SKM-1 treated with dmso at 0.1 percent for 144 hours (cell line): Measurements from ENCODE around the gene PAF1.

Source experiments
- DNase-seq: peaks from one replicate; lab custom pipeline; 2025; ENCODE audit not compliant: unreplicated experiment; lab: John Stamatoyannopoulos, UW

The PAF1 gene

DNA sequence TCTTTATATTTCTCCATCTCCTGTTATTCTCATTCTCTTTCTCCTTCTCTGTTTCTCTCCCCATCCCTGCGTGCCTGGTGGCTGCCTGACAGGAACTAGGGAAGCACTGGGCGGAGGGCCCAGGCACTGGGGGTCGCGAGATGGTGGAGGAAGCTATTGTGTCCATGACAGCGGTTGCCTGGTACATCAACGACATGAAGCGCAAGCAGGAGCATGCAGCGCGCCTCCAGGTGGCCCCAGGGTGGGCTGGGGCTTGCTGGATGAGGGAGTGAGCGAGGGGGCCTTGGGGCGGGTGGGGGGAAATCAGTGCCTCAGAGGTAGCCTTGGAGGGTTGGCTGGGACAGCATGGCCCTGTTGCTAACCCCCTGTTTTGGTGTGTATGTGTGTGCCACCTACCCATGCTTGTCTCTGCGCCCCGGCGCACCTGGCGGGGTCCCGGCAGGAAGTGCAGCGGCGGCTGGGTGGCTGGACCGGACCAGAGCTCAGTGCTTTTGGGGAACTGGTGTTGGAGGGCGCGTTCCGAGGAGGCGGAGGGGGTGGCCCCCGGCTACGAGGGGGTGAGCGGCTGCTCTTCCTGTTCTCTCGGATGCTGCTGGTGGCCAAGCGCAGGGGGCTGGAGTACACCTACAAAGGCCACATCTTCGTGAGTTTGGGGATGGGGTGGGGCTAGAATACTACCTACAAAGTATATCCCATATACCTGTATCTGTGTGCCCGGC, 26.7 kb upstream of the PAF1 start:
- no peak for DNase-seq

DNA sequence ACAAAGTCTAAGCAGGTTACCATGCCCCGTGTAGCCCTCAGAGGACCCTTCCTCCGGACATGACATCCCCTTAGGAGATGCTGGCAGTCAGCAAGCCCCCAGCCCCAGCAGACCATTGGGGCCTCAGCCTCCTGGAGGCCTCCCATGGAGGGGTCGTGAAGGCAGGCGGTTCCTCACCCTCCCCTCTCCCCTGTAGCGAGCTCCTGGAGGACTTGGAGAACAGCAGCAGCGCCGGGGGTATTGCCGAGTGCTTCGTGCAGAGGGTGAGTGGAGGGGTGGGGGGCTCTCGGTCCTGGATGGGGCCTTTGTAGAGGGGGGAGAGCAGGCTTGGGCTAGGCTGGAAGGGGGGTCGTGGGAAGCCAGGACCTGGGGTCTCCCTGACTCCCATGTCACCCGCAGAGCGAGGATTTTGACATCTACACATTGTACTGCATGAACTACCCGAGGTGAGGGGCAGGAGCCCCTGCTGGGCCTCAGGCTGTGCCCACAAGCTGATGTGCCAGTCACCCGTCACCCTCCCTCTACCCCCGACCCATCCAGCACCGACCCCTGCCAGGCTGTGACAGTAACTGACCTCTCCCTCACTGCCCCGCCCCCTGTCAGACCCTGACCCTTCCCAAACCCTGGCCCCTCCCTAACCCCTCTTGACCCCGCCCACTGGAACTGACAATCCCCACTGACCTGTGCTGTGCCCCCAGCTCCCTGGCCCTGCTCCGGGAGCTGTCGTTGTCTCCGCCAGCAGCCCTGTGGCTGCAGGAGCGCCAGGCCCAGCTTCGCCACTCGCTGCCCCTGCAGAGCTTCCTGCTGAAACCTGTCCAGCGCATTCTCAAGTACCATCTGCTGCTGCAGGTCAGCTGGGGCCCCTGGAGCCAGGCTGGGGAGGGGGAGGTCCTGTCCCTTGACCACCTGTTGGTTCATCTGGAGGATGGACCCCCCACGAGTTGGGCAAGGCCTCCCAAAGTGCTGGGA, 25.5 kb upstream of the PAF1 start:
- no peak for DNase-seq

GRCh38 chr19:39415111-39416046, 24.5 kb upstream of the PAF1 start:
- DNase-seq, result no peak

GRCh38 chr19:39413911-39414608, 23.2 kb upstream of the PAF1 start:
- DNase-seq, result no peak

GRCh38 chr19:39413272-39413910, 22.5 kb upstream of the PAF1 start:
- no peak for DNase-seq

DNA sequence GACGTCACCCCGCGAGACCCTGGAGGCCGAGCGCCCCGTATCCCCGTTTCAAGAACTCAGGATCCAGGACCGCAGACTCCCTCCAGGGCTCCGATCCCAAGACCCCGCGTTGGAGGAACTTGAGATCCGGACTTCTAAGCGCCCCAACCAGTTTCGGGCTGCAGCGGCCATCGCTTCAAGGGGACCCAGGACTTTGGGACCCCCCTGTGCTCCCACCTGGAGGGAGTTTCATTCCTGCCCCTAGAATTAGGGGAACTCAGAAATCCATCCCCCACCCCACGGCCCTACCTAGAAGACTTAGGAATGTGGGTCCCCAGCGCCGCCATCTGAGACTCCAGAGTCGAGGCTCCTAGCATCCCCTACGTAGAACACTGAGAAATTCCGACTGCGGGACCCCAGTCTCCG, 22.0 kb upstream of the PAF1 start:
- no peak for DNase-seq

DNA sequence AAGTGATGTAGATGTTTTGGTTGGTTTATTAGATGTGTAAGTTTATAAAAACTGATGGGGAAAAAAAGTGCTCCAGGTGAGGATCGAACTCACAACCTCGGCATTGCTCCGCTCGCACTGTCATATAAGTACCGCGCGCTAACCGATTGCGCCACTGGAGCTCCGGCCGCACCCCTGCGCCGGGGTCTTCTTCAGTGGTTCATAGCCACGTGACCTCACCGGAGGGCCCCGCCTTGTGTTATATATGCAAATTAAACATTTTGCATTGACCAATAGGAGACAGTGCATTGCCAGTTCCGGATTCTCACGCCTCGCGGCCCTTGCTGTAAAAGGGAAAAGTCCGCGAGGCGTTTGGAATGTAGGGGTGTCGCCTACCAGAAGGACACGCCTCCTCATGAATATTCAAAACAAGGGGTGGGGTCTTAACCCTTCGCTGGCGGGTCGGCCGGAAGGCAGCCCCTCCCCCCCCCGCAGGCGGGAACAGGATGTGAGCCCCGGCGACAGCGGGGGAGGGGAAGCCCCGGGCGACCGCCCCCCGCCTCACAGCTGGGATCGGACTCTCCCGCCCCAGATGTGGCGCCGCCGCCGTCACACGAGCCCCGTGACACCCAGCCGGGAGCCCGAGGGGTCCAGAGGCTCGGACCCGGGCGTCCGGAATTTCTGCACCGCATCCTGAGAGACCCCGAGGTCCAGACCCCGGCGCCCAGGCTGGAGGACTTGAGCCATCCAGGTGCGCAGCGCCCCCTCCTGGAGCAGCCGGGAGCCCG, 21.4 kb upstream of the PAF1 start, which contains the start of gene PLEKHG2:
TSS of gene PLEKHG2 (plus strand) at position 570 of the 767 bp plus-strand sequence. CDS start 1,418 bp downstream, outside the sequence.
- peak; percentile 97 for DNase-seq

- peak; percentile 92 for DNase-seq
Measured at GRCh38 chr19:39411832-39412099, 20.9 kb upstream of the PAF1 start.

GRCh38 chr19:39411081-39411831, 20.4 kb upstream of the PAF1 start:
- DNase-seq, result no peak

- DNase-seq, result no peak
Measured at GRCh38 chr19:39410831-39411080, 19.9 kb upstream of the PAF1 start.

- DNase-seq, result peak; percentile 78
Measured at GRCh38 chr19:39410017-39410830, 19.3 kb upstream of the PAF1 start.

DNA sequence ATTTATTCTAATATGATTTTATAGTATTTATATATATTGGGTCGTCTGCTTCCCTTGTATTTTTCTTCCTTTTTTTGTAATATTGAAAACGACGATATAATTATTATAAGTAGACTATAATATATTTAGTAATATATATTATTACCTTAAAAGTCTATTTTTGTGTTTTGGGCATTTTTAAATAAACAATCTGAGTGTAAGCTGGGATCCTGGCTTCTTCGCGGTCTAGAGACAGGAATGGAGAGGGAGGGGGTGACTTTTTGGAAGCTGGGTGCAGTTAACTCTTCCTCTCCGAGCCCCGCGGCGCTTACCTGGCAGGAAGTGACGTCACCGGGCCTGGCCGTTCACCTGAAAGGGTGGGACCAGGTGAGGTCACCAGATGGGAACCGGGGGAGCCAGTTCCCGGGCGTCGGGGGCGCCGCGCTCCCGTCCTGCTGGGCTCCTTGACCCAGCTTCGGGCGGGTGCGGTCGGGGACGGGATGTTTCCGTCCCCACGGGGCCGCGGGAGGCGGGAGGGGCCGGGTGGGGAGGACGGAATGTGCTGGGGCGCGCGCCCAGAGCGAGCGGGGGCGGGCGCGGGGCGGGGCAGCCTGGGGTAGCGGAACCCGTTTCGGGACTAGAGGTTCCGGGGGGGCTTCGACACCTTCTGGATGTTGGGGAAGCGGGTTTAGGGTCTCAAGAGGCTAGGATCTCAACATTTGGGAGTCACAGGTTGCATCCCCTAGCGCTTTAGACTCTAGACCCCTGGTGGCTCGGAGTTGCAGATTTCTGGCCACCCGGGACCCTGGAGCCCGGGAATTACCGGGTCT, 18.5 kb upstream of the PAF1 start:
- DNase-seq, result peak; percentile 42

GRCh38 chr19:39408392-39409207, 17.7 kb upstream of the PAF1 start:
- no peak for DNase-seq

DNA sequence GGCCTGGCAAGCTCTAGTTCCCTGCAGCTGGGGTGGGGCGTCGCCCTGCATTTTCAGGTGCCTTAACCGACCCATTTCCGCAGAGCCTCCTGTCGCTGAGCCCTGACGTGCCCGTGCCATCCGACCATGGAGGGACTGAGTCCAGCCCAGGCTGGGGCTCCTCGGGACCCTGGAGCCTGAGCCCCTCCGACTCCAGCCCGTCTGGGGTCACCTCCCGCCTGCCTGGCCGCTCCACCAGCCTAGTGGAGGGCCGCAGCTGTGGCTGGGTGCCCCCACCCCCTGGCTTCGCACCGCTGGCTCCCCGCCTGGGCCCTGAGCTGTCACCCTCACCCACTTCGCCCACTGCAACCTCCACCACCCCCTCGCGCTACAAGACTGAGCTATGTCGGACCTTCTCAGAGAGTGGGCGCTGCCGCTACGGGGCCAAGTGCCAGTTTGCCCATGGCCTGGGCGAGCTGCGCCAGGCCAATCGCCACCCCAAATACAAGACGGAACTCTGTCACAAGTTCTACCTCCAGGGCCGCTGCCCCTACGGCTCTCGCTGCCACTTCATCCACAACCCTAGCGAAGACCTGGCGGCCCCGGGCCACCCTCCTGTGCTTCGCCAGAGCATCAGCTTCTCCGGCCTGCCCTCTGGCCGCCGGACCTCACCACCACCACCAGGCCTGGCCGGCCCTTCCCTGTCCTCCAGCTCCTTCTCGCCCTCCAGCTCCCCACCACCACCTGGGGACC, 16.9 kb upstream of the PAF1 start:
- DNase-seq, result no peak

- no peak for DNase-seq
Measured at GRCh38 chr19:39407410-39407659, 16.4 kb upstream of the PAF1 start.
